H1 (cell line): Measurements from ENCODE around the gene DNMT3L. TPM values are rescaled to one million over a fixed set of nuclear protein-coding genes. Genes with fewer than 3 reads are reported as not detected.

Source experiments
- CTCF ChIA-PET: fragments of 300-600 bp; sonication (Branson Sonifier 250); formaldehyde crosslinking; loops from one replicate; lab custom pipeline; 2021; ENCODE audit not compliant: partially characterized antibody; lab: Charles Lee
- POLR2A ChIA-PET: fragments of 300-600 bp; sonication (Branson Sonifier 250); formaldehyde crosslinking; loops from one replicate; lab custom pipeline; 2021; ENCODE audit warnings: inconsistent platforms; ENCODE audit not compliant: partially characterized antibody; lab: Charles Lee
- DNase-seq, 2 experiments: peaks; one replicate each; pipeline versions ENCODE4 v3.0.0 to v3.0.0-alpha.2; 2010 to 2022; ENCODE audit warnings: low spot score in 2 of 2, low read depth in 1 of 2, mixed read lengths in 1 of 2
- FAIRE-seq: peaks from 2 replicates; lab custom pipeline; 2011; peaks lifted over from hg19 to GRCh38; lab: Jason Lieb, UNC
- H2AFZ ChIP-seq: 2 replicates; pipeline ENCODE4 v1.8.1; 2012; ENCODE audit warnings: low read length, inconsistent platforms
- H2AK5ac ChIP-seq: 2 replicates; pipeline ENCODE4 v1.6.1; 2013; ENCODE audit warnings: low read depth, low read length
- H2BK120ac ChIP-seq: replicated peaks from 2 replicates; pipeline ENCODE3; 2013; ENCODE audit warnings: low read depth, low read length, inconsistent platforms
- H2BK12ac ChIP-seq: 2 replicates; pipeline ENCODE4 v1.6.1; 2013; ENCODE audit warnings: low read depth, low read length
- H2BK15ac ChIP-seq: 2 replicates; pipeline ENCODE4 v1.6.1; 2013; ENCODE audit warnings: low read length
- H2BK20ac ChIP-seq: 2 replicates; pipeline ENCODE4 v1.6.1; 2013; ENCODE audit warnings: low read length
- H2BK5ac ChIP-seq: 2 replicates; pipeline ENCODE4 v1.6.1; 2013; ENCODE audit warnings: low read depth, low read length
- H3K14ac ChIP-seq: 2 replicates; pipeline ENCODE4 v1.6.1; 2013; ENCODE audit warnings: inconsistent platforms; ENCODE audit not compliant: insufficient read length
- H3K18ac ChIP-seq: 2 replicates; pipeline ENCODE4 v1.6.1; 2013; ENCODE audit warnings: low read length; ENCODE audit errors: extremely low read depth
- H3K23ac ChIP-seq: 2 replicates; pipeline ENCODE4 v1.6.1; 2013; ENCODE audit warnings: inconsistent platforms; ENCODE audit not compliant: insufficient read length
- H3K23me2 ChIP-seq: 2 replicates; pipeline ENCODE4 v1.6.1; 2013; ENCODE audit warnings: low read depth, low read length
- H3K27ac ChIP-seq: 2 replicates; pipeline ENCODE4 v1.6.1; 2011; ENCODE audit warnings: low read depth, low read length, inconsistent platforms
- H3K27me3 ChIP-seq, 4 experiments: replicated peaks in 1 of 4; 1 replicate in 1 of 4; 2 replicates in 3 of 4; pipeline versions ENCODE4 v1.6.1 to v1.8.1; 2011 to 2013; ENCODE audit warnings: low read length in 3 of 4, mild to moderate bottlenecking in 3 of 4, inconsistent platforms in 2 of 4, mixed read lengths in 2 of 4, moderate library complexity in 1 of 4; ENCODE audit not compliant: control insufficient read depth in 3 of 4, insufficient read depth in 3 of 4; ENCODE audit errors: extremely low read depth in 1 of 4
- H3K36me3 ChIP-seq, 4 experiments: 2 replicates each; pipeline versions ENCODE4 v1.6.1 to v1.8.1; 2011 to 2013; ENCODE audit warnings: mild to moderate bottlenecking in 4 of 4, low read length in 3 of 4, moderate library complexity in 2 of 4, control low read depth in 1 of 4, inconsistent platforms in 1 of 4; ENCODE audit not compliant: insufficient read depth in 4 of 4, control insufficient read depth in 2 of 4
- H3K4ac ChIP-seq: replicated peaks from 2 replicates; pipeline ENCODE3; 2013; ENCODE audit warnings: low read length, low read depth, mixed read lengths, inconsistent platforms; ENCODE audit not compliant: insufficient read length
- H3K4me1 ChIP-seq, 4 experiments: replicated peaks in 1 of 4; 1 replicate in 1 of 4; 2 replicates in 3 of 4; pipeline versions ENCODE4 v1.6.1 to v1.8.1; 2011 to 2013; ENCODE audit warnings: low read length in 3 of 4, inconsistent platforms in 2 of 4, mixed read lengths in 1 of 4; ENCODE audit not compliant: insufficient read depth in 4 of 4, control insufficient read depth in 3 of 4
- H3K4me2 ChIP-seq, 2 experiments: 2 replicates each; pipeline versions ENCODE4 v1.6.1 to v1.8.1; 2011 to 2013; ENCODE audit warnings: low read depth in 2 of 2, low read length in 2 of 2, control low read depth in 1 of 2, inconsistent platforms in 1 of 2, mild to moderate bottlenecking in 1 of 2; ENCODE audit not compliant: insufficient read depth in 1 of 2
- H3K4me3 ChIP-seq, 4 experiments: fragments of 200-600, 300-600 bp in 1 of 4; sonication (generic), shearing (Covaris generic), sonication (Bioruptor Twin) in 1 of 4; 2 replicates each; pipeline versions ENCODE4 v1.5.1 to v1.8.1; 2011 to 2016; ENCODE audit warnings: low read length in 4 of 4, low read depth in 3 of 4, control low read depth in 2 of 4, inconsistent platforms in 2 of 4, mild to moderate bottlenecking in 2 of 4, mixed read lengths in 1 of 4, moderate library complexity in 1 of 4; ENCODE audit not compliant: insufficient read depth in 2 of 4; ENCODE audit errors: extremely low read depth in 1 of 4
- H3K56ac ChIP-seq: replicated peaks from 2 replicates; pipeline ENCODE3; 2013; ENCODE audit warnings: low read depth, mild to moderate bottlenecking, mixed read lengths, low read length, inconsistent platforms; ENCODE audit not compliant: insufficient read length
- H3K79me1 ChIP-seq: 2 replicates; pipeline ENCODE4 v1.6.1; 2013; ENCODE audit warnings: low read depth, low read length, control low read depth
- H3K79me2 ChIP-seq, 2 experiments: 2 replicates each; pipeline versions ENCODE4 v1.6.1 to v1.8.1; 2012 to 2013; ENCODE audit warnings: low read length in 2 of 2, mild to moderate bottlenecking in 2 of 2, inconsistent platforms in 1 of 2; ENCODE audit not compliant: insufficient read depth in 2 of 2, control insufficient read depth in 1 of 2
- H3K9ac ChIP-seq, 4 experiments: replicated peaks in 1 of 4; 1 replicate in 1 of 4; 2 replicates in 3 of 4; pipeline versions ENCODE4 v1.6.1 to v1.8.1; 2011 to 2013; ENCODE audit warnings: low read depth in 3 of 4, low read length in 3 of 4, control low read depth in 2 of 4, mild to moderate bottlenecking in 2 of 4, moderate library complexity in 2 of 4, inconsistent platforms in 1 of 4; ENCODE audit errors: extremely low read depth in 1 of 4
- H3K9me3 ChIP-seq, 2 experiments: 2 replicates each; pipeline versions ENCODE4 v1.6.1 to v1.8.1; 2012 to 2013; ENCODE audit warnings: mild to moderate bottlenecking in 2 of 2, moderate library complexity in 2 of 2, control low read depth in 1 of 2, inconsistent platforms in 1 of 2, low read depth in 1 of 2, low read length in 1 of 2, mixed read lengths in 1 of 2; ENCODE audit not compliant: insufficient read depth in 2 of 2
- H4K20me1 ChIP-seq, 2 experiments: replicated peaks in 1 of 2; 2 replicates each; pipeline versions ENCODE3 to v1.8.1; 2011 to 2013; ENCODE audit warnings: inconsistent platforms in 2 of 2, low read length in 2 of 2, mild to moderate bottlenecking in 1 of 2; ENCODE audit not compliant: insufficient read depth in 2 of 2, control insufficient read depth in 1 of 2
- H4K5ac ChIP-seq: 2 replicates; pipeline ENCODE4 v1.6.1; 2013; ENCODE audit warnings: low read length, low read depth, mixed read lengths, inconsistent platforms; ENCODE audit not compliant: insufficient read length
- H4K8ac ChIP-seq: 2 replicates; pipeline ENCODE4 v1.8.0; 2013; ENCODE audit warnings: mild to moderate bottlenecking, moderate library complexity, low read length, inconsistent platforms; ENCODE audit not compliant: insufficient read depth; ENCODE audit errors: extremely low read depth
- H4K91ac ChIP-seq: replicated peaks from 2 replicates; pipeline ENCODE3; 2013; ENCODE audit warnings: low read length, mixed read lengths, inconsistent platforms; ENCODE audit not compliant: insufficient read length
- CBX8 ChIP-seq: fragments of 300-800, 300-1000 bp; sonication (generic); IDR thresholded peaks from 2 replicates; pipeline ENCODE4 v1.7.1; 2016; ENCODE audit warnings: low read depth, low read length, borderline replicate concordance
- CREB1 ChIP-seq: IDR thresholded peaks from 2 replicates; pipeline ENCODE4 v1.6.1; 2012; ENCODE audit warnings: inconsistent platforms
- EGR1 ChIP-seq: IDR thresholded peaks from 2 replicates; pipeline ENCODE4 v1.6.1; 2011; ENCODE audit warnings: low read depth, low read length, borderline replicate concordance
- EZH2 ChIP-seq: fragments of 200-600 bp; sonication (generic); IDR thresholded peaks from 2 replicates; pipeline ENCODE4 v1.7.1; 2012; ENCODE audit warnings: low read depth, mild to moderate bottlenecking, moderate library complexity, low read length, inconsistent platforms; ENCODE audit not compliant: severe bottlenecking
- GTF2F1 ChIP-seq: IDR thresholded peaks from 2 replicates; pipeline ENCODE4 v1.6.1; 2012; ENCODE audit warnings: low read depth, low read length, improper control_type of control experiment, borderline replicate concordance
- NANOG ChIP-seq: IDR thresholded peaks from 2 replicates; pipeline ENCODE4 v1.6.1; 2011; ENCODE audit warnings: low read length, low read depth, mild to moderate bottlenecking, inconsistent platforms; ENCODE audit not compliant: insufficient read depth, poor library complexity, severe bottlenecking
- POU5F1 ChIP-seq: IDR thresholded peaks from 2 replicates; pipeline ENCODE4 v1.6.1; 2011; ENCODE audit warnings: low read depth, mild to moderate bottlenecking, low read length, moderate library complexity
- RBBP5 ChIP-seq: IDR thresholded peaks from 2 replicates; pipeline ENCODE4 v1.7.1; 2012; ENCODE audit warnings: low read depth, mild to moderate bottlenecking, inconsistent platforms, low read length, moderate library complexity, borderline replicate concordance
- RFX5 ChIP-seq: IDR thresholded peaks from 2 replicates; pipeline ENCODE4 v1.6.1; 2011; ENCODE audit warnings: low read depth, low read length, improper control_type of control experiment, borderline replicate concordance
- TCF12 ChIP-seq: IDR thresholded peaks from 2 replicates; pipeline ENCODE4 v1.6.1; 2011; ENCODE audit warnings: low read depth, mild to moderate bottlenecking, low read length
- ZNF274 ChIP-seq: IDR thresholded peaks from 2 replicates; pipeline ENCODE4 v1.7.0; 2012; ENCODE audit warnings: low read length, borderline replicate concordance; ENCODE audit errors: extremely low read depth
- WGBS, 2 experiments: shearing (Covaris generic) in 1 of 2; methylation state at CpG; one replicate each; pipeline versions ENCODE4 v1.1.6 to v1.1.7; 2013 to 2015; ENCODE audit warnings: low lambda C conversion rate in 2 of 2, mixed read lengths in 2 of 2, inconsistent platforms in 1 of 2, low coverage in 1 of 2, missing lambda C conversion rate in 1 of 2; ENCODE audit not compliant: insufficient replicate concordance in 2 of 2, insufficient coverage in 1 of 2, insufficient read length in 1 of 2; ENCODE audit errors: extremely low coverage in 1 of 2, missing lambda C conversion rate in 1 of 2; 5-methylcytosine and 5-hydroxymethylcytosine counted together
- polyA plus RNA-seq, 7 experiments: library from polyadenylated mRNA; depleted of rRNA in 3 of 7; stranded (reverse) in 5 of 7; unstranded in 2 of 7; fragments of >200 nt in 5 of 7; fragments of 200-250 nt in 2 of 7; gene quantifications; 1 replicate in 5 of 7; 2 replicates in 1 of 7; 4 replicates in 1 of 7; pipeline versions ENCODE4 v1.2.1 to v1.2.3, GENCODE V29; 2011 to 2013; ENCODE audit warnings: missing spikeins in 2 of 7, mixed read lengths in 2 of 7
- total RNA-seq: library from RNA; stranded (reverse); fragmentation: NEBNext Ultra II Directional; extraction: Animal tissue kit (Norgen Biotek cat#: 25700); gene quantifications from 2 replicates; pipeline ENCODE4 v1.2.1, GENCODE V29; 2021
- TF ChIP-seq, protein P1 (sequence below): IDR thresholded peaks from 2 replicates; pipeline ENCODE4 v1.6.1; 2012; ENCODE audit warnings: inconsistent platforms

The DNMT3L gene
- total and polyA plus RNA-seq, 2 of the 8 experiments (the other 6 are each of a cell fraction or from before 2014, with no cell fraction given): 0.06 TPM; not detected in 1

DNA sequence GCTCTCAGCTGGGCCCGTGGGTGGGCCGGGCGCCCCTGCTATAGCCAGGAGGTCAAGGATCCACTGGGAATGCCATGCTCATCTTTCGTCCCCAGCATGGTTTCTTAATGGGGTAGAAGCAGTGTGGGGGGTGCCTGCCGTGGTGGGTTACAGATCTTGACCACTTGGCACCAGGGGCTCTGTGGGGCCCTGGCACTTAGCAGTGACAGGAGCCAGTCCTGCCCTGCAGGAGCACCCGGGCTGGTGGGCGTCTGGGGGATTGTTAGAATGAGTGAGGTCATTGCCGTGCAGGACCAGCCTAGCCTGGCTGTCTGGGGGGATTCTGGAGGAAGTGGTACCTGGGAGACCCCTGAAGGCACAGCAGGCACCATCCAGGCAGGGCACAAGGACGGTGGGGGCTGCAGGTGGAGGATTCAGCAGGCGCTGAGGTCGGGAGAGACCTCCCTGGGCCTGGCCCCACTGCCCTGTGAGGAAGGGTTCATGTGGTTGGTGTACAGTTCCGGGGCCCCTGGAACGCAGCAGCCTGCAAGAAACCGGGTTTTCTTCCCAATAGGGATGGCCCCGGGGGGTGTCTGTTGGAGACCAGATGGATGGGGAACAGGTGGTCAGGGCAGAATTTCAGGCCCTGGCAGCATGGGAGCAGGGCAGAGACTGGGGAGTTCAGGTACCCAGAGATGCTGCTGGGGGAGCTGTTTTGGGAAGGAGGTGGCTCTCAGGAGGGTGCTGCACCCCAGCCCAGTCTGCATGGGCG is 28.8 kb upstream of the DNMT3L start:
- no peak overlapping the region for H3K27ac ChIP-seq
- H2BK12ac ChIP-seq: no peak overlapping the region
- ChIA-PET CTCF (interaction anchor here (0.6 to 0.9 kb wide), 2 partner anchors 9 to 11 kb away, joined by 3 read pairs; no protein-coding TSS in a partner anchor), POLR2A (interaction anchor here (0.6 kb wide), 1 partner anchor 22 kb away, joined by 3 read pairs; no protein-coding TSS in a partner anchor)
- WGBS, 2 experiments: 85% methylated on average over 16 of the region's 16 CpGs; no CpG with 5 or more reads in 1 of the 2 experiments
- peaks cover 0 to 13% (median 7%) of the 10 kb centered on the region in 4 experiments; a peak in 5 of 7 replicates for H3K27me3 ChIP-seq
- no peak overlapping the region for H3K4me3 ChIP-seq
- DNase-seq (no peak), FAIRE-seq (no peak)
- no peaks in the 10 kb centered on the region for H3K79me1 ChIP-seq
- no peaks in the 10 kb centered on the region; the same call in 1 of the 2 replicates for H3K23me2 ChIP-seq
- H4K91ac ChIP-seq: no peak overlapping the region
- no peak overlapping the region for H3K18ac ChIP-seq
- no peak overlapping the region for H4K5ac ChIP-seq
- H2BK120ac ChIP-seq: no peak overlapping the region
- H3K4me2 ChIP-seq: no peak overlapping the region
- H3K36me3 ChIP-seq: no peaks in the 10 kb centered on the region
- no peak overlapping the region for H2AFZ ChIP-seq
- H2BK5ac ChIP-seq: no peak overlapping the region
- no peak overlapping the region for H3K14ac ChIP-seq
- H3K9me3 ChIP-seq: no peaks in the 10 kb centered on the region
- H3K4me1 ChIP-seq: peaks cover 0 to 3% (median under 1%) of the 10 kb centered on the region in 4 experiments; a peak in 5 of 7 replicates
- no peak overlapping the region for H3K4ac ChIP-seq
- no peak overlapping the region for H2BK20ac ChIP-seq
- no peak overlapping the region for H2AK5ac ChIP-seq
- H4K20me1 ChIP-seq: no peaks in the 10 kb centered on the region
- no peaks in the 10 kb centered on the region for H3K79me2 ChIP-seq
- H3K9ac ChIP-seq: no peak overlapping the region
- no peak overlapping the region for H3K23ac ChIP-seq
- no peak overlapping the region for H4K8ac ChIP-seq
- H2BK15ac ChIP-seq: no peak overlapping the region
- no peak overlapping the region for H3K56ac ChIP-seq
- no peak for TF ChIP-seq CREB1
- TF ChIP-seq CBX8: no peak
- TF ChIP-seq TCF12: no peak
- no peak for TF ChIP-seq GTF2F1
- no peak for TF ChIP-seq ZNF274
- TF ChIP-seq RFX5: no peak
- no peak for TF ChIP-seq EZH2
- TF ChIP-seq NANOG: no peak
- TF ChIP-seq, protein P1, sequence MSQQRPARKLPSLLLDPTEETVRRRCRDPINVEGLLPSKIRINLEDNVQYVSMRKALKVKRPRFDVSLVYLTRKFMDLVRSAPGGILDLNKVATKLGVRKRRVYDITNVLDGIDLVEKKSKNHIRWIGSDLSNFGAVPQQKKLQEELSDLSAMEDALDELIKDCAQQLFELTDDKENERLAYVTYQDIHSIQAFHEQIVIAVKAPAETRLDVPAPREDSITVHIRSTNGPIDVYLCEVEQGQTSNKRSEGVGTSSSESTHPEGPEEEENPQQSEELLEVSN: no peak
- TF ChIP-seq RBBP5: no peak
- no peak for TF ChIP-seq POU5F1
- TF ChIP-seq EGR1: no peak
